ENCODE results near the gene SLC24A1. TPM values are rescaled to one million over a fixed set of nuclear protein-coding genes. Genes with fewer than 3 reads are reported as not detected.

SLC24A1 gene
- polyA plus RNA-seq, 3 donors: 0.80 to 1.7 (median 0.83) TPM

- H3K27me3 Mint-ChIP-seq (ENCODE audit: low read depth in 3 of 3): no peaks in the 10 kb centered on the region
Measured at GRCh38 chr15:65675551-65675950, 53.8 kb downstream of the SLC24A1 start.

GRCh38 chr15:65676123-65676522 lies 54.4 kb downstream of the SLC24A1 start:
- intact Hi-C loops (cut with micrococcal nuclease): no loop called here
- Histone ChIP-seq H3K9me3 (replicated peaks in 1 of 2; ENCODE audit: control insufficient read depth in 1 of 2, insufficient read depth in 1 of 2, low read length in 2 of 2) (no peaks in the 10 kb centered on the region), H3K4me3 (replicated peaks in 1 of 3; ENCODE audit: low read depth in 2 of 3, low read length in 3 of 3) (no peak overlapping the region), H3K36me3 (replicated peaks in 1 of 2; ENCODE audit: control insufficient read depth in 1 of 2, insufficient read depth in 2 of 2, low read length in 2 of 2) (peaks cover 42 to 61% of the 10 kb centered on the region in 2 donors), H3K27ac (ENCODE audit: low read depth in 1 of 2, low read length in 2 of 2) (no peak overlapping the region), H2AFZ (ENCODE audit: insufficient read depth, low read depth, low read length, poor library complexity, severe bottlenecking) (no peak overlapping the region), H3K9ac (ENCODE audit: insufficient read depth, low read length, poor library complexity, severe bottlenecking) (no peak overlapping the region), H3K4me1 (ENCODE audit: control insufficient read depth in 1 of 2, insufficient read depth in 2 of 2, low read length in 2 of 2) (no peaks in the 10 kb centered on the region), H3K79me2 (ENCODE audit: insufficient read depth, low read length) (no peaks in the 10 kb centered on the region), H3K4me2 (replicated peaks; ENCODE audit: extremely low read depth, low read length, poor library complexity, severe bottlenecking) (no peak overlapping the region), H3K27me3 (ENCODE audit: control insufficient read depth in 2 of 2, insufficient read depth in 2 of 2, low read length in 2 of 2) (no peaks in the 10 kb centered on the region), H4K20me1 (ENCODE audit: insufficient read depth, low read length) (no peaks in the 10 kb centered on the region)
- WGBS (ENCODE audit: insufficient coverage): 100% methylated on average over 1 of the region's 2 CpGs
- TF ChIP-seq CTCF (IDR thresholded peaks at IDR 0.05): no peak
- Mint-ChIP-seq H3K4me1 (no peaks in the 10 kb centered on the region), H3K4me3 (no peak overlapping the region), H3K27me3 (ENCODE audit: low read depth in 3 of 3) (no peaks in the 10 kb centered on the region), H3K36me3 (peaks cover 35 to 52% of the 10 kb centered on the region in 2 donors), H3K9me3 (no peaks in the 10 kb centered on the region), H3K27ac (no peak overlapping the region)
- DNase-seq: no peak

More at GRCh38 chr15:65675551-65675950, 53.8 kb downstream of the SLC24A1 start:
- H3K36me3 ChIP-seq (replicated peaks in 1 of 2; ENCODE audit: control insufficient read depth in 1 of 2, insufficient read depth in 2 of 2, low read length in 2 of 2): peaks cover 48 to 67% of the 10 kb centered on the region in 2 donors
- intact Hi-C loops (cut with micrococcal nuclease): no loop called here
- no peak for TF ChIP-seq CTCF (IDR thresholded peaks at IDR 0.05)
- WGBS (ENCODE audit: insufficient coverage): no CpG with 5 or more reads among the region's 1 CpG
- Mint-ChIP-seq H3K27ac (no peak overlapping the region), H3K4me3 (no peak overlapping the region), H3K9me3 (no peaks in the 10 kb centered on the region), H3K36me3 (peaks cover 37 to 56% of the 10 kb centered on the region in 2 donors), H3K4me1 (no peaks in the 10 kb centered on the region)
- no peak overlapping the region for H3K4me3 ChIP-seq (replicated peaks in 1 of 3; ENCODE audit: low read depth in 2 of 3, low read length in 3 of 3)
- no peak overlapping the region for H2AFZ ChIP-seq (ENCODE audit: insufficient read depth, low read depth, low read length, poor library complexity, severe bottlenecking)
- H3K9ac ChIP-seq (ENCODE audit: insufficient read depth, low read length, poor library complexity, severe bottlenecking): no peak overlapping the region
- no peak overlapping the region for H3K4me2 ChIP-seq (replicated peaks; ENCODE audit: extremely low read depth, low read length, poor library complexity, severe bottlenecking)
- H3K27ac ChIP-seq (ENCODE audit: low read depth in 1 of 2, low read length in 2 of 2): no peak overlapping the region
- no peaks in the 10 kb centered on the region for H3K9me3 ChIP-seq (replicated peaks in 1 of 2; ENCODE audit: control insufficient read depth in 1 of 2, insufficient read depth in 1 of 2, low read length in 2 of 2)
- H3K79me2 ChIP-seq (ENCODE audit: insufficient read depth, low read length): no peaks in the 10 kb centered on the region
- no peaks in the 10 kb centered on the region for H3K27me3 ChIP-seq (ENCODE audit: control insufficient read depth in 2 of 2, insufficient read depth in 2 of 2, low read length in 2 of 2)
- no peak for DNase-seq
- H3K4me1 ChIP-seq (ENCODE audit: control insufficient read depth in 1 of 2, insufficient read depth in 2 of 2, low read length in 2 of 2): no peaks in the 10 kb centered on the region
- H4K20me1 ChIP-seq (ENCODE audit: insufficient read depth, low read length): no peaks in the 10 kb centered on the region
